Cardiac muscle cell (in vitro differentiated cells and primary cell): ENCODE results near the gene SPATA21. TPM values are rescaled to one million over a fixed set of nuclear protein-coding genes. Genes with fewer than 3 reads are reported as not detected.
"Not testable (repeated sequence)": the region's sequence is repeated elsewhere in the genome, so short reads cannot be mapped to it uniquely, and the experiment has no call there.

ENCODE experiments used
- DNase-seq, 2 donors: peaks; one replicate each; pipeline versions ENCODE4 v3.0.0 to v3.0.0-alpha.2; 2010 to 2017; ENCODE audit warnings: low read depth in 1 of 2, low spot score in 1 of 2
- H3K27ac ChIP-seq: fragments of 200-600 bp; sonication (generic); 2 replicates; pipeline ENCODE4 v1.5.1; 2016
- H3K27me3 ChIP-seq: fragments of 200-600 bp; sonication (generic); 2 replicates; pipeline ENCODE4 v1.6.0; 2016; ENCODE audit warnings: control low read depth
- H3K36me3 ChIP-seq: fragments of 200-600 bp; sonication (generic); 2 replicates; pipeline ENCODE4 v1.5.1; 2016; ENCODE audit warnings: control low read depth
- H3K4me1 ChIP-seq: fragments of 200-600 bp; sonication (generic); 2 replicates; pipeline ENCODE4 v1.8.1; 2017; ENCODE audit warnings: low read depth, mild to moderate bottlenecking, mixed run types
- H3K4me3 ChIP-seq: fragments of 200-600 bp; sonication (generic); 2 replicates; pipeline ENCODE4 v1.5.1; 2016; ENCODE audit warnings: mild to moderate bottlenecking
- H3K9me3 ChIP-seq: fragments of 200-600 bp; sonication (generic); 2 replicates; pipeline ENCODE4 v1.5.1; 2017; ENCODE audit warnings: low read depth, mild to moderate bottlenecking, control low read depth
- polyA plus RNA-seq: library from polyadenylated mRNA; unstranded; fragments of >200 nt; fragmentation: Nextera tagmentation; extraction: Ambion mirVana; gene quantifications from 2 replicates; pipeline ENCODE4 v1.2.1, GENCODE V29; 2016
- total RNA-seq: library from RNA; depleted of rRNA; stranded (reverse); fragments of >200 nt; gene quantifications from 2 replicates; pipeline ENCODE4 v1.2.3, GENCODE V29; 2016
- TF ChIP-seq, protein P1 (sequence below): IDR thresholded peaks from 2 replicates; pipeline ENCODE4 v1.5.1; 2012; ENCODE audit warnings: low read depth, mild to moderate bottlenecking, low read length

Gene SPATA21
- total and polyA plus RNA-seq, 2 experiments from 2014 or later: 0.18 TPM; not detected in 1

DNA sequence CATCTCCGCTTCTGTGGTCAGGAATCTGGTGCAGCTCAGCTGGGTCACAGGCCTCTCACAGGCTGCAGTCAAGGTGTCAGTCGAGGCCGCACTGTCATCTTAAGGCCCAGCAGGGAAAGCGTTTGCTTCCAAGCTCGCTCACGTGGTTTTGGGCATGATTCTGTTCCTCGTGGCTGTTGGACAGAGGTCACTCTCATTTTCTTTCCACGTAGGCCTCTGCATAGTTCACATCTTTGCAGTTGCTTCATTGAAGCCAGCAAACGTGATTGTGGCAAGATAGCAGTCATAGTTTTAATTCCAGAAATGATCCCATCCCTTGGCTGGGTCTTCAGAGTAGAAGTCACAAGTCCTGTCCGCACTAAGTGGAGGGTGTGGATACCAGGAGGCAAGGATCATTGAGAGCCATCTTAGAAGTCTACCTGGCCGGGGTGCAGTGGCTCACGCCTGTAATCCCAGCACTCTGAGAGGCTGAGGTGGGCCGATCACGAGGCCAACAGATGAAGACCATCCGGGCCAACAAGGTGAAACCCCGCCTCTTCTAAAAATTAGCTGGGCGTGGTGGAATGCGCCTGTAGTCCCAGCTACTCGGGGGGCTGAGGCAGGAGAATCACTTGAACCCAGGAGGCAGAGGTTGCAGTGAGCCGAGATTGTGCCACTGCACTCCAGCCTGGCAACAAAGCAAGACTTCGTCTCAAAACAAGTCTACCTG, 27.8 kb upstream of the SPATA21 start:
- Histone ChIP-seq H3K27ac (no peak overlapping the region), H3K4me3 (no peak overlapping the region), H3K36me3 (peaks cover 14% of the 10 kb centered on the region), H3K4me1 (no peaks in the 10 kb centered on the region), H3K9me3 (no peaks in the 10 kb centered on the region), H3K27me3 (no peaks in the 10 kb centered on the region)
- peak in 1 of 2 donors; percentile 8 for DNase-seq
- TF ChIP-seq, protein P1, sequence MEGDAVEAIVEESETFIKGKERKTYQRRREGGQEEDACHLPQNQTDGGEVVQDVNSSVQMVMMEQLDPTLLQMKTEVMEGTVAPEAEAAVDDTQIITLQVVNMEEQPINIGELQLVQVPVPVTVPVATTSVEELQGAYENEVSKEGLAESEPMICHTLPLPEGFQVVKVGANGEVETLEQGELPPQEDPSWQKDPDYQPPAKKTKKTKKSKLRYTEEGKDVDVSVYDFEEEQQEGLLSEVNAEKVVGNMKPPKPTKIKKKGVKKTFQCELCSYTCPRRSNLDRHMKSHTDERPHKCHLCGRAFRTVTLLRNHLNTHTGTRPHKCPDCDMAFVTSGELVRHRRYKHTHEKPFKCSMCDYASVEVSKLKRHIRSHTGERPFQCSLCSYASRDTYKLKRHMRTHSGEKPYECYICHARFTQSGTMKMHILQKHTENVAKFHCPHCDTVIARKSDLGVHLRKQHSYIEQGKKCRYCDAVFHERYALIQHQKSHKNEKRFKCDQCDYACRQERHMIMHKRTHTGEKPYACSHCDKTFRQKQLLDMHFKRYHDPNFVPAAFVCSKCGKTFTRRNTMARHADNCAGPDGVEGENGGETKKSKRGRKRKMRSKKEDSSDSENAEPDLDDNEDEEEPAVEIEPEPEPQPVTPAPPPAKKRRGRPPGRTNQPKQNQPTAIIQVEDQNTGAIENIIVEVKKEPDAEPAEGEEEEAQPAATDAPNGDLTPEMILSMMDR: no peak

DNA sequence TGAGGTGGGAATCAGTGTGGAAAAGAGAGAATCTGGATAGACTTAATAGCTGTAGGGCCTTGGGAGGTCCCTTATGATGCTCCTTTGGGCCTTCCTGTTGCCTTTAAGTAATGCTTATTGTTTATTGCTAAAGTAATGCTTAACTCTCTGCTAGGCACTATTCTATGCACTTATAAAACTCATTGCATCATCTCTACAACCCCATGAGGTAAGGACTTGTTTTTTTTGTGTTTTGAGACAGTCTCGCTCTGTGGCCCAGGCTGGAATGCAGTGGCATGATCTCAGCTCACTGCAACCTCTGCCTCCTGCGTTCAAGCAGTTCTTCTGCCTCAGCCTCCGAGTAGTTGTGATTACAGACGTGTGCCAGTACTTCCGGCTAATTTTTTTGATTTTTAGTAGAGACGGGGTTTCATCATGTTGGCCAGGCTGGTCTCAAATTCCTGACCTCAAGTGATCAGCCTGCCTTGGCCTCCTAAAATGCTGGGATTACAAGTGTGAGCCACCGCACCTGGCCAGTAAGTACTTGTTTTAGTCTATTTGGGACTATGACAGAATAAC, 25.6 kb upstream of the SPATA21 start:
- TF ChIP-seq, protein P1: no peak
- H3K4me3 ChIP-seq: no peak overlapping the region
- H3K9me3 ChIP-seq: no peaks in the 10 kb centered on the region
- no peaks in the 10 kb centered on the region for H3K4me1 ChIP-seq
- H3K27ac ChIP-seq: no peak overlapping the region
- H3K27me3 ChIP-seq: no peaks in the 10 kb centered on the region
- H3K36me3 ChIP-seq: peaks cover 32% of the 10 kb centered on the region
- DNase-seq: no peak

DNA sequence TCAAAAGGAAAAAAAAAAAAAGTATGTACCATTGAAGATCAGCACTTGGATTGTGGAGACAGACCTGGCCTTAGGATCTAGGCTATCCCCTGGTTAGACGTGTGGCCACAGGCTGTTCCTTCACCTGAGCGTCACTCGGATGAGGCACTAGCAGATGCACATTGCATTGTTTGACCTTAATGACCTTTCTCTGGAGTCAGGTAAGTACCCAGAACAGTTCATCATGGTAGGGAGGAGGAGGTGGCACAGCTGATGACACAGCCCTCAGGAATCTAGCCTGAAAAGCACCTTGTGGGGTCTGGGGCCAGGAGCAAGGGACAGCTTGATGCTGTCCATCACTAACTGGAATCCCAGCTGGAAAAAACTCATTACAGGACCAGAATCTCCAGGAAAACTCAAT, 24.5 kb upstream of the SPATA21 start:
- Histone ChIP-seq H3K27me3 (no peaks in the 10 kb centered on the region), H3K4me1 (no peaks in the 10 kb centered on the region), H3K4me3 (no peak overlapping the region), H3K9me3 (no peaks in the 10 kb centered on the region), H3K27ac (no peak overlapping the region), H3K36me3 (peaks cover 39% of the 10 kb centered on the region)
- TF ChIP-seq, protein P1: no peak
- no peak for DNase-seq

DNA sequence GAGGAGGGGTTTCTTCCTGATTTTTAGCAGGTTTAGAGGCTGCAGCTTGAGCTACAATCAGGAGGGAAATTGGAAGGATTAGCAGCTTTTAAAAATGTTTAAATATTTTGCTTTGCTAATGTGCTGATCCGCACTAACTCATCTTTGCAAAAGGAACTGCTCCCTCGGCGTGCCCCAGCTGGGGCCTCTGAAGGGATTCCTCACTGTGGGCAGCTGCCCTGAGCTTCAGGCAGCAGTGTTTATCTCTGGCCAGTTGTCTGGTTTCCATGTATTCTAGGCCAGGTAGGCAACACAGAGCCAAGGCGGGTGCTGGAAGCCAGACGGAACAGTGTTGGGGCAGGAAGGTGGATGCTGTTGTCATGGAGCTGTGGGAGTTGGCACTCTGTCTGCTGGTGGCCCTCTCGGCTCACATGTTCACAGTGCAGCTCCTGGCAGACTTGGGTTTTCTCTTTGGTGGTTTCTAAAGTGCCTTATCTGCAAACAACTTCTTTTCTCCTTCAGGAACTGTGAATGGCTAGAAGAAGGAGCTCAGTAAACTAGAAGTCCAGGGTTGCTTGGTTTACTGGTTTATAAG, 22.2 kb upstream of the SPATA21 start:
- no peak overlapping the region for H3K4me3 ChIP-seq
- no peak for DNase-seq
- H3K9me3 ChIP-seq: no peaks in the 10 kb centered on the region
- no peaks in the 10 kb centered on the region for H3K4me1 ChIP-seq
- peaks cover 44% of the 10 kb centered on the region for H3K36me3 ChIP-seq
- peak overlapping the region; percentile 62 for H3K27ac ChIP-seq
- H3K27me3 ChIP-seq: no peaks in the 10 kb centered on the region
- TF ChIP-seq, protein P1: no peak

DNA sequence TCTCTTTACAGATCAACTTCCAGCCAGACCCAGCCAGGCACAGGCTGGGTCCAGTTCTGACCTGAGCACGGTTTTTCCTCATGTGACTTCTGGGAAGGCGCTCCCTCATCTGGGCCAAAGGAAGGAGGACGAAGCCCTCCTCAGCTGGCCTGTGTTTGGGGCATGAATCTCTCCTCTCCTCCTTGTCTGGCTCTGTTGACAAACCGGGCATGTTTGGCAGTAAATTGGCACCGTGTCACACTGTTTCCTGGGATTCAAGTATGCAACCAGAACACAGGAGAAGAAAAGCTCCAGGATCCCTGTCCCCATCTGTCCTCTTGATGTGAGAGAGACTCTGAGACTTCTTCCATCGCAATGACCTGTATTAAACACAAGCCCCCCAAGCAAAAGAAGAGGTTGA, 21.6 kb upstream of the SPATA21 start:
- Histone ChIP-seq H3K4me3 (no peak overlapping the region), H3K36me3 (peaks cover 44% of the 10 kb centered on the region), H3K27ac (peak overlapping the region; percentile 62), H3K4me1 (no peaks in the 10 kb centered on the region), H3K9me3 (no peaks in the 10 kb centered on the region), H3K27me3 (no peaks in the 10 kb centered on the region)
- TF ChIP-seq, protein P1: no peak
- no peak for DNase-seq

DNA sequence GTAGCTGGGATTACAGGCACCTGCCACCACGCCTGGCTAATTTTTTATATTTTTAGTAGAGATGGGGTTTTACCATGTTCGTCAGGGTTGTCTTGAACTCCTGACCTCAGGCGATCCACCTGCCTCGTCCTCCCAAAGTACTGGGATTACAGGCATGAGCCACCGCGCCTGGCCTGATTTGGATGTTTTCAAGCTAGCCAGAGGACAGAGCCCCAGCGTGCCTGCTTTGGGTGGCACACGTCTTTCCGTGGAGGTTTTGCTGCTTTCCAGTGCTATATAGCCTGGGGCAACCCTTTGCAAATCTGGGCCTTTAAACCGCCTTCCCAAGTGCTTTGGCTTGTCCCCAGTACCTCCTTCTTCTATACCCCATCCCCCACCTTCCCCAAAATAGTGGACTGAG, 18.9 kb upstream of the SPATA21 start:
- H3K27ac ChIP-seq, H3K27me3 ChIP-seq, H3K4me1 ChIP-seq, H3K4me3 ChIP-seq, H3K9me3 ChIP-seq, DNase-seq: not testable (repeated sequence)
- H3K36me3 ChIP-seq: peaks cover 41% of the 10 kb centered on the region

DNA sequence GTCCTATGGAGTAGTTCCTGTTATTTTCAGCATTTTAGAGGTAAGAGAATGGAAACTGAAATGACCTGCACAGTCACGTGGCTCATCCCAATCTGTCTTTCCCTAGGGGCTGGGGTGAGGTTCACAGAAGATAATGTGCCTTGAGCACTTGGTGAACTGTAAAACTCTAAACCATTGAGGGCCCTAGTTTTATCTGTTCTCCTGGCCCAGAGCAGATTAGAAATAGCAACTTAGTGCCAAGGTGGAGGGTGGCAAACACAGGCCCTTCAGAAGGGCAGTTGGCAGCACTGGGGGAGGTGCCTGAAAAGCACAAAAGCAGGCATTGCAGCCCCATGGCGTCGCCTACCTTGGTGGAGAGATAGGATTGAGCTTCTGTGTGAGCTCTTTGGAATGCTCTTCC, 17.7 kb upstream of the SPATA21 start:
- H3K9me3 ChIP-seq, DNase-seq, H3K27me3 ChIP-seq, H3K4me1 ChIP-seq, H3K4me3 ChIP-seq, H3K27ac ChIP-seq: not testable (repeated sequence)
- peaks cover 47% of the 10 kb centered on the region for H3K36me3 ChIP-seq
